WERI-Rb-1 (cell line): ENCODE data around the gene C1QTNF7.

Experiments used
- DNase-seq: peaks from one replicate; pipeline ENCODE4 v3.0.0-alpha.2; 2020
- H3K27ac ChIP-seq: fragments of 250-450 bp; sonication (Bioruptor Pico); 2 replicates; pipeline ENCODE4 v1.5.1; 2020; ENCODE audit warnings: mild to moderate bottlenecking, moderate library complexity
- H3K27me3 ChIP-seq: fragments of 250-450 bp; sonication (Bioruptor Pico); 2 replicates; pipeline ENCODE4 v1.5.1; 2021; ENCODE audit warnings: mild to moderate bottlenecking, low read depth, moderate library complexity; ENCODE audit not compliant: insufficient read depth, severe bottlenecking
- H3K36me3 ChIP-seq: fragments of 250-450 bp; sonication (Bioruptor Pico); 2 replicates; pipeline ENCODE4 v1.5.1; 2020; ENCODE audit warnings: mild to moderate bottlenecking, moderate library complexity
- H3K4me3 ChIP-seq: 2 replicates; pipeline ENCODE4 v1.5.1; 2011; ENCODE audit warnings: low read depth, mild to moderate bottlenecking, control low read depth, low read length
- H3K9me3 ChIP-seq: fragments of 250-450 bp; sonication (Bioruptor Pico); 2 replicates; pipeline ENCODE4 v1.5.1; 2021; ENCODE audit warnings: mild to moderate bottlenecking, moderate library complexity; ENCODE audit not compliant: severe bottlenecking
- CTCF ChIP-seq: IDR thresholded peaks from 2 replicates; pipeline ENCODE4 v1.5.1; 2011; ENCODE audit warnings: low read depth, mild to moderate bottlenecking, control low read depth, inconsistent platforms, low read length

The C1QTNF7 gene

GRCh38 chr4:15479913-15480185 lies 52.0 kb downstream of the C1QTNF7 start:
- no peaks in the 10 kb centered on the region for H3K27me3 ChIP-seq
- H3K4me3 ChIP-seq: peak overlapping the region; percentile 61
- DNase-seq: no peak
- H3K9me3 ChIP-seq: no peaks in the 10 kb centered on the region
- no peak for TF ChIP-seq CTCF
- H3K36me3 ChIP-seq: peaks cover 7% of the 10 kb centered on the region; the same call in 1 of the 2 replicates
- peak overlapping the region; percentile 89 for H3K27ac ChIP-seq

- Histone ChIP-seq H3K4me3 (peak overlapping the region; percentile 11), H3K9me3 (peaks cover 3% of the 10 kb centered on the region), H3K36me3 (peaks cover 7% of the 10 kb centered on the region), H3K27ac (peak overlapping the region; percentile 83), H3K27me3 (no peaks in the 10 kb centered on the region)
- TF ChIP-seq CTCF: no peak
- peak; percentile 91 for DNase-seq
These were observed 54.3 kb downstream of the C1QTNF7 start for GRCh38 chr4:15481961-15482745.

- peak overlapping the region; percentile 83 for H3K27ac ChIP-seq
- peaks cover 3% of the 10 kb centered on the region for H3K9me3 ChIP-seq
- peaks cover 7% of the 10 kb centered on the region for H3K36me3 ChIP-seq
- no peak for TF ChIP-seq CTCF
- peak; percentile 89 for DNase-seq
- H3K4me3 ChIP-seq: peak overlapping the region; percentile 11
- no peaks in the 10 kb centered on the region for H3K27me3 ChIP-seq
These were observed 55.0 kb downstream of the C1QTNF7 start for GRCh38 chr4:15482842-15483241.

- TF ChIP-seq CTCF: no peak
- no peak overlapping the region for H3K27ac ChIP-seq
These were observed 60.3 kb downstream of the C1QTNF7 start for GRCh38 chr4:15488136-15488535.

GRCh38 chr4:15488658-15489470 lies 61.0 kb downstream of the C1QTNF7 start:
- no peak overlapping the region for H3K4me3 ChIP-seq
- no peak for DNase-seq

More at GRCh38 chr4:15488136-15488535, 60.3 kb downstream of the C1QTNF7 start:
- Histone ChIP-seq H3K27me3 (no peaks in the 10 kb centered on the region), H3K9me3 (peaks cover 6% of the 10 kb centered on the region), H3K4me3 (no peak overlapping the region), H3K36me3 (no peaks in the 10 kb centered on the region; the same call in none of the 2 replicates)
- no peak for DNase-seq

More at GRCh38 chr4:15488658-15489470, 61.0 kb downstream of the C1QTNF7 start:
- Histone ChIP-seq H3K9me3 (peaks cover 6% of the 10 kb centered on the region), H3K36me3 (no peaks in the 10 kb centered on the region; the same call in none of the 2 replicates), H3K27me3 (no peaks in the 10 kb centered on the region), H3K27ac (no peak overlapping the region)
- TF ChIP-seq CTCF: no peak
